ENCODE measurements around the gene SGK2.

SGK2 gene

DNA sequence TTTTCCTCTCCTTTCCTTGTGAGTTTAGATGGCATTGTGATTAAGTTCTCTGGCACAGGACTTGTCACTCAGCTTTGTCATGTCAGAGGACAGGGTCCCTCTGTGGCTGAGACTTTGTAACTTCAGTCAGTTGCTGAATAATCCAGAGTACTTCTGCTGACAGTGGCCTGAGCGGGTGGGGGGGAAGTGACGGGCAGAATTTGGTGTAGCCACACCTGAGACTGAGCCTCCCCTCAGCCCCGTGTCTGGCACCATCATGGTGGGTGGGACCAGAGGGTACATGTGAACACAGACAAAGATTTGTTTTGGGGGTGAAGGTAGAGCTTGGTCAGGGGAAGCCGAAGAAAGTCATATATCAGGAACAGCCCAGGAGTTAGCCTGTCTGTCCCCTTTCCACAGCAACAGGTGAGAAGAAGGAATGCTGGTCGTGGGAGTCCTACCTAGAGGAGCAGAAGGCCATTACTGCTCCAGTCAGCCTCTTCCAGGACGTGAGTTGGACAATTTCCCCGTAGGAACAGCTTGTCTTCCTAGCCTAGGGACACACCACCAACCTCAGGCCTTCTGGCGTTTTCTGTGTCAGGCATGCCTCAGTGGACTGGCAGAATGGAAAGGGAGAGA is 30.5 kb upstream of the SGK2 start:
- no peaks in the 10 kb centered on the region for H3K9me3 ChIP-seq (ENCODE audit: insufficient read depth, low read length, severe bottlenecking)
- no peak overlapping the region for H3K9ac ChIP-seq (ENCODE audit: low read depth, low read length)
- no peaks in the 10 kb centered on the region for H4K20me1 ChIP-seq (ENCODE audit: insufficient read depth, low read length)
- H3K36me3 ChIP-seq (ENCODE audit: insufficient read depth, low read length) = no peaks in the 10 kb centered on the region
- peaks cover 11% of the 10 kb centered on the region for H3K27me3 ChIP-seq (ENCODE audit: insufficient read depth, low read length, poor library complexity)
- no peak overlapping the region for H3K4me3 ChIP-seq (ENCODE audit: low read depth in 1 of 2, low read length in 2 of 2)
- no peaks in the 10 kb centered on the region for H3K4me1 ChIP-seq (ENCODE audit: insufficient read depth, low read length)
- DNase-seq (no peak), ATAC-seq (ENCODE audit: insufficient read depth, low read depth) (no peak)
- no peak overlapping the region for H3K4me2 ChIP-seq (ENCODE audit: insufficient read depth, low read length)
- no peaks in the 10 kb centered on the region for H3K79me2 ChIP-seq (ENCODE audit: insufficient read depth, low read length)
- TF ChIP-seq, protein P1, sequence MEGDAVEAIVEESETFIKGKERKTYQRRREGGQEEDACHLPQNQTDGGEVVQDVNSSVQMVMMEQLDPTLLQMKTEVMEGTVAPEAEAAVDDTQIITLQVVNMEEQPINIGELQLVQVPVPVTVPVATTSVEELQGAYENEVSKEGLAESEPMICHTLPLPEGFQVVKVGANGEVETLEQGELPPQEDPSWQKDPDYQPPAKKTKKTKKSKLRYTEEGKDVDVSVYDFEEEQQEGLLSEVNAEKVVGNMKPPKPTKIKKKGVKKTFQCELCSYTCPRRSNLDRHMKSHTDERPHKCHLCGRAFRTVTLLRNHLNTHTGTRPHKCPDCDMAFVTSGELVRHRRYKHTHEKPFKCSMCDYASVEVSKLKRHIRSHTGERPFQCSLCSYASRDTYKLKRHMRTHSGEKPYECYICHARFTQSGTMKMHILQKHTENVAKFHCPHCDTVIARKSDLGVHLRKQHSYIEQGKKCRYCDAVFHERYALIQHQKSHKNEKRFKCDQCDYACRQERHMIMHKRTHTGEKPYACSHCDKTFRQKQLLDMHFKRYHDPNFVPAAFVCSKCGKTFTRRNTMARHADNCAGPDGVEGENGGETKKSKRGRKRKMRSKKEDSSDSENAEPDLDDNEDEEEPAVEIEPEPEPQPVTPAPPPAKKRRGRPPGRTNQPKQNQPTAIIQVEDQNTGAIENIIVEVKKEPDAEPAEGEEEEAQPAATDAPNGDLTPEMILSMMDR (IDR thresholded peaks at IDR 0.05; ENCODE audit: borderline replicate concordance, extremely low read depth, low read length, poor library complexity, severe bottlenecking) = no peak
- no peak for TF ChIP-seq EZH2 (IDR thresholded peaks at IDR 0.05; ENCODE audit: borderline replicate concordance, low read depth, low read length, severe bottlenecking)
- H3K27ac ChIP-seq (ENCODE audit: low read length) = no peak overlapping the region
- no peak overlapping the region for H2AFZ ChIP-seq (ENCODE audit: low read depth, low read length)

DNA sequence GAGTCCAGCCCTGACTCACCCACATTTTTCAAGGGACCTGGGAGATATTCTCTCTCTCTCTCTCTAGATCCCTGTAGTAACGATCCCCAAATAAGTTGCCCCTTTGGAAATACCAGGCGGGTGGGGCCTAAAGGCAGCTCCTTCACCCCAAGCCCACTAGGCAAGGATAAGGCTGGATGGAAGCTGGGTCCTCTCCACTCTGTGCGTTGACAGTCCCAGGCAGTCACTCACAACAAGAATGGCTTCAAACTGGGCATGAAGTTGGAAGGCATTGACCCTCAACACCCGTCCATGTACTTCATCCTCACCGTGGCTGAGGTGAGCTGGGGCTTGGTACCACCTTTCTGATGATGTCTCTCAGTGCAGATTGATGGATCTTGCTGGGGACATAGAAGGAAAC is 29.8 kb upstream of the SGK2 start:
- Histone ChIP-seq H4K20me1 (ENCODE audit: insufficient read depth, low read length) (no peaks in the 10 kb centered on the region), H3K9ac (ENCODE audit: low read depth, low read length) (no peak overlapping the region), H3K4me3 (ENCODE audit: low read depth in 1 of 2, low read length in 2 of 2) (no peak overlapping the region), H3K27ac (ENCODE audit: low read length) (no peak overlapping the region), H3K79me2 (ENCODE audit: insufficient read depth, low read length) (no peaks in the 10 kb centered on the region), H3K9me3 (ENCODE audit: insufficient read depth, low read length, severe bottlenecking) (no peaks in the 10 kb centered on the region), H3K4me2 (ENCODE audit: insufficient read depth, low read length) (no peak overlapping the region), H3K4me1 (ENCODE audit: insufficient read depth, low read length) (no peaks in the 10 kb centered on the region), H3K36me3 (ENCODE audit: insufficient read depth, low read length) (no peaks in the 10 kb centered on the region), H2AFZ (ENCODE audit: low read depth, low read length) (no peak overlapping the region), H3K27me3 (ENCODE audit: insufficient read depth, low read length, poor library complexity) (peaks cover 11% of the 10 kb centered on the region)
- ATAC-seq (ENCODE audit: insufficient read depth, low read depth) (no peak), DNase-seq (no peak)
- TF ChIP-seq, protein P1 (IDR thresholded peaks at IDR 0.05; ENCODE audit: borderline replicate concordance, extremely low read depth, low read length, poor library complexity, severe bottlenecking) = no peak
- no peak for TF ChIP-seq EZH2 (IDR thresholded peaks at IDR 0.05; ENCODE audit: borderline replicate concordance, low read depth, low read length, severe bottlenecking)

DNA sequence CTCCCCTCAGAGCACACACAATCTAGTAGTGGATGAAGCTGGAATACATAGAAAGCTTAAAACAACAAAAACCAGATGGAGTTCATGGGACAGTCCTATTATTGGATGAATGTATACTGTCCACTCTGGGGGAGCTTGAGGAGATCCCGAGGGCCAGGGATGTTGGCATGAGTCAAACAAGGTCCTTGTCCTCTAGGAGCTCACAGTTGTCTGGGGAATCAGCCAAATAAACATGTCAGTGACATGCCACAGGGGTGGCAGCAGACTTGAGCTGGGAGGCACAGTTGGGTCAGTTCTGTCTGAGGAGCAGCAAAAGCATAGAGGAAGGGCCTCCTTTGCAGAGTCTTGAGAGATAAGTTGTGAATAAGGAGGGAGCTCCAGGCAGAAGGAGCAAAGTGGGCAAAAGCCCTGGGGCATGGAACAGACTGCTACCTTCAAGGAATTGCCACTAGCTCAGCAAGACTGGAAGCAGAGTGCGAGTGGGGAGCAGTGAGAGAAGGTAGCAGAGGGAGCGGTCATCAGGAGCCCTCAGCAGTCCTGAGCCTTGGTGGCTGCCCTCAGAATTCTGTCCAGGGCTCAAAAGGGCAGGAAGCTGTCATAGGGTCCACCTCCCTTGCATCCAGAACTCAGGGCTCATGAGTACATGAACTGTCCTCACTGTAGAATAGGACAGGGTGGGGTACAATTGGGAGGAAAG is 29.2 kb upstream of the SGK2 start:
- Histone ChIP-seq H3K79me2 (ENCODE audit: insufficient read depth, low read length) (no peaks in the 10 kb centered on the region), H3K9ac (ENCODE audit: low read depth, low read length) (no peak overlapping the region), H3K27me3 (ENCODE audit: insufficient read depth, low read length, poor library complexity) (peaks cover 11% of the 10 kb centered on the region), H4K20me1 (ENCODE audit: insufficient read depth, low read length) (no peaks in the 10 kb centered on the region), H3K36me3 (ENCODE audit: insufficient read depth, low read length) (no peaks in the 10 kb centered on the region), H3K9me3 (ENCODE audit: insufficient read depth, low read length, severe bottlenecking) (no peaks in the 10 kb centered on the region), H3K4me2 (ENCODE audit: insufficient read depth, low read length) (no peak overlapping the region), H2AFZ (ENCODE audit: low read depth, low read length) (no peak overlapping the region), H3K4me1 (ENCODE audit: insufficient read depth, low read length) (no peaks in the 10 kb centered on the region), H3K4me3 (ENCODE audit: low read depth in 1 of 2, low read length in 2 of 2) (no peak overlapping the region), H3K27ac (ENCODE audit: low read length) (no peak overlapping the region)
- ATAC-seq (ENCODE audit: insufficient read depth, low read depth) (no peak), DNase-seq (no peak)
- no peak for TF ChIP-seq EZH2 (IDR thresholded peaks at IDR 0.05; ENCODE audit: borderline replicate concordance, low read depth, low read length, severe bottlenecking)
- TF ChIP-seq, protein P1 (IDR thresholded peaks at IDR 0.05; ENCODE audit: borderline replicate concordance, extremely low read depth, low read length, poor library complexity, severe bottlenecking) = no peak
